Activated CD8-positive, alpha-beta T cell treated with anti-CD3 and anti-CD28 coated beads for 36 hours (primary cell): ENCODE measurements around the gene FAM180A. TPM values are rescaled to one million over a fixed set of nuclear protein-coding genes. Genes with fewer than 3 reads are reported as not detected.

Source experiments
- ATAC-seq: fragments of 200-7000 bp; cut with Tn5 transposase; one replicate; pipeline ENCODE4 v1.10.0; 2021; ENCODE audit warnings: mild to moderate bottlenecking, moderate library complexity
- CTCF ChIA-PET: fragments of 350-600 bp; sonication (Branson Sonifier 250); formaldehyde crosslinking; loops from one replicate; lab custom pipeline; 2021; ENCODE audit warnings: antibody characterized with exemption; lab: Charles Lee
- POLR2A ChIA-PET: fragments of 350-600 bp; sonication (Branson Sonifier 250); formaldehyde crosslinking; loops from one replicate; lab custom pipeline; 2021; ENCODE audit warnings: antibody characterized with exemption; lab: Charles Lee
- DNase-seq: peaks from one replicate; pipeline ENCODE4 v3.0.0-alpha.2; 2020
- H3K27ac Mint-ChIP-seq: one replicate; pipeline ENCODE4 v1.8.0; 2021; ENCODE audit warnings: mild to moderate bottlenecking, mixed read lengths
- H3K27me3 Mint-ChIP-seq: one replicate; pipeline ENCODE4 v1.8.0; 2021; ENCODE audit warnings: mixed read lengths
- H3K36me3 Mint-ChIP-seq: one replicate; pipeline ENCODE4 v1.8.0; 2021; ENCODE audit warnings: low read depth, mixed read lengths
- H3K4me1 Mint-ChIP-seq: one replicate; pipeline ENCODE4 v1.8.0; 2021; ENCODE audit warnings: low read depth, mixed read lengths
- H3K4me3 Mint-ChIP-seq: one replicate; pipeline ENCODE4 v1.8.0; 2021; ENCODE audit warnings: mild to moderate bottlenecking, moderate library complexity, mixed read lengths
- H3K9me3 Mint-ChIP-seq: one replicate; pipeline ENCODE4 v1.8.0; 2021; ENCODE audit warnings: mixed read lengths
- CTCF ChIP-seq: fragments of 200-600 bp; IDR thresholded peaks from one replicate; pipeline ENCODE4 v1.8.0; 2022; ENCODE audit warnings: antibody characterized with exemption, mild to moderate bottlenecking
- intact Hi-C: fragments of 100-400 bp; cut with micrococcal nuclease; formaldehyde crosslinking; loops from one replicate; pipeline ENCODE4 v1.10.0; 2022
- total RNA-seq, 2 experiments: library from RNA; stranded (reverse); gene quantifications; one replicate each; pipeline ENCODE4 v1.2.3, GENCODE V29; 2021

FAM180A gene
- total RNA-seq, 2 experiments from 2014 or later, result not detected

DNA sequence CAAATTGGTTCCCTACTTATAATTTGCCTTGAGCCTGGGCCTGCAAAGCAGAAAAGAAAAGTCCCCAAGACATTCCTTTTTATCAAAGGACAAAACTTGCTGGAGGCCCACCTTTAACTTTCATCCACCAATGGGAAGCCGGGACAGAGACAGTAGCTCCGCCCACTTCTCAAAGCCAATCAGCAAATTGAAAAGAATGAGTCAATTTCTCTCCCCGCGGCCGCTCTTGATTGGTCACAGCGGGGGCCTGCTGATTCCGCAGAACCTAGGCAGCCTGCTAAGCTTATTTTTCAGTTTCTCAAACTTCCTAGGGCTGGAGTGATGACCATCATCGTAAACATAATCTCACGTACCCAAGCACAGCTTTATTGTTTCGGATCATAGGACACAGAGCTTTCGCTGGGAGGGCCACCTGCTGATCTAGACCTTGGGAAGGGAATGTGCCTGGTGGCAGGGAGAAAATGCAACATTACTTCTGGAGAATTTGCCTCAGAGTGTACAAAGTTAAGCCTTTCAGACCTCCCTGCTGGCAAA, 20.4 kb downstream of the FAM180A start, which contains the start of gene SLC13A4:
TSS of gene SLC13A4 (minus strand) at position 51 of the 534 bp plus-strand sequence. CDS start 690 bp downstream, outside the sequence.
- H3K9me3 Mint-ChIP-seq, result no peaks in the 10 kb centered on the region
- ATAC-seq, result no peak
- no peak within 1 kb of the TSS for H3K27ac Mint-ChIP-seq
- ChIA-PET POLR2A (interaction anchor here (1.2 kb wide), 1 partner anchor 10 kb away, joined by 3 read pairs; no protein-coding TSS in a partner anchor), CTCF (interaction anchor here (1.1 to 1.5 kb wide), 2 partner anchors 17 to 24 kb away, joined by 3 to 4 read pairs; no protein-coding TSS in a partner anchor)
- no peak for DNase-seq
- TF ChIP-seq CTCF, result no peak
- intact Hi-C loops, result no loop called here
- H3K4me1 Mint-ChIP-seq, result no peaks in the 10 kb centered on the region
- no peaks in the 10 kb centered on the region for H3K36me3 Mint-ChIP-seq
- H3K27me3 Mint-ChIP-seq, result peaks cover 5% of the 10 kb centered on the region
- H3K4me3 Mint-ChIP-seq, result no peak within 1 kb of the TSS

DNA sequence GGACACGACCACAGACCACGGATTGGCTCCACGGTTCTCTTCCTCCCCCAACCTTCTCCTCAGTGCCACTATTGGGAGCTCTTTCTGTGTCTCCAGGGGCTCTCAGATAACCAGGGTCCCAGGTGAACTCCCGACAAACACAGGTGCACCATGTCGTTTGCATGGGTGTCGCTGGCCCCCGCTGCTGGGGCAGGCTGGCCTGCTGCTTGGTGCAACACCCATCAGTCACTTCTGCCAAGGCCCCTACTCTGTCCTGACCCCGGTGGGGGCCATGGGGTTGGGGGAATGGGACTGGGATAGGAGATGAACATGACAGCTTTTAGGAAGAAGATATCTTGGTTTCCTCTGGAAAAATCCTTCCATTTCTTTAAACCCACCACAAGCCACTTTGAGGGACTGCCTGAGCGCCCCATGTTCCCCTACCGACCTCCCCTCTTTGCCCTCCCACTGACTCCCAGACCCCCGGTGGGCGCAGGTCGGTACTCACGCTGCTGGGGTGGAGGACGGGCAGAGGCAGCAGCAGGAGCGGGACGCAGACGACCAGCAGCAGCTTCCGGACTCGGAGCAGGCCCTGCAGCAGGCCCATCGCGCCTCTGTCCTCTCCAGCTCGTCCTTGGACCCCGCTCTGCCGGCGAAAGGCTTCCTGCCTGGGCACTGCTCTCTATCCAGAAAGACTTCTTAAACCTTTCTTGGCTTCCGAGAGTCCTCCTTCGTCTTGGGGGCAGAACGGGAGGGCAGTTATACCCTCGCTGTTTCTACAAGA, 21.5 kb downstream of the FAM180A start:
- DNase-seq, result no peak
- Mint-ChIP-seq H3K4me1 (no peaks in the 10 kb centered on the region), H3K27me3 (peaks cover 5% of the 10 kb centered on the region), H3K36me3 (no peaks in the 10 kb centered on the region), H3K27ac (no peak overlapping the region), H3K4me3 (no peak overlapping the region), H3K9me3 (no peaks in the 10 kb centered on the region)
- ChIA-PET POLR2A (interaction anchor here (1.2 kb wide), 1 partner anchor 9 kb away, joined by 3 read pairs; no protein-coding TSS in a partner anchor), CTCF (no interaction called here)
- intact Hi-C loops, result no loop called here
- TF ChIP-seq CTCF, result no peak
- ATAC-seq, result no peak

- CTCF ChIA-PET, result no interaction called here
- Mint-ChIP-seq H3K9me3 (no peaks in the 10 kb centered on the region), H3K27me3 (peaks cover 5% of the 10 kb centered on the region), H3K4me3 (no peak overlapping the region), H3K36me3 (no peaks in the 10 kb centered on the region), H3K27ac (no peak overlapping the region), H3K4me1 (no peaks in the 10 kb centered on the region)
- ATAC-seq (no peak), DNase-seq (no peak)
- POLR2A ChIA-PET, result interaction anchor here (0.5 kb wide), 1 partner anchor 129 kb away, joined by 4 read pairs; no protein-coding TSS in a partner anchor
- no peak for TF ChIP-seq CTCF
- intact Hi-C loops, result no loop called here
Measured at GRCh38 chr7:135726276-135726788, 22.3 kb downstream of the FAM180A start.

- intact Hi-C loops, result no loop called here
- Mint-ChIP-seq H3K4me1 (no peaks in the 10 kb centered on the region), H3K27ac (no peak overlapping the region), H3K36me3 (no peaks in the 10 kb centered on the region), H3K9me3 (no peaks in the 10 kb centered on the region), H3K27me3 (peaks cover 13% of the 10 kb centered on the region), H3K4me3 (no peak overlapping the region)
- TF ChIP-seq CTCF, result no peak
- POLR2A ChIA-PET, result no interaction called here
- ATAC-seq (no peak), DNase-seq (no peak)
- CTCF ChIA-PET, result interaction anchor here (4.5 kb wide), 1 partner anchor 12 kb away, joined by 17 read pairs; no protein-coding TSS in a partner anchor
Measured at GRCh38 chr7:135723411-135723810, 25.2 kb downstream of the FAM180A start.
